HK-2 (cell line): ENCODE measurements around the gene ST8SIA3.
"Not testable (repeated sequence)": the region's sequence is repeated elsewhere in the genome, so short reads cannot be mapped to it uniquely, and the experiment has no call there.

ENCODE experiments used
- DNase-seq: peaks from one replicate; pipeline ENCODE4 v3.0.0-alpha.2; 2018; ENCODE audit not compliant: unreplicated experiment

ST8SIA3 gene

DNA sequence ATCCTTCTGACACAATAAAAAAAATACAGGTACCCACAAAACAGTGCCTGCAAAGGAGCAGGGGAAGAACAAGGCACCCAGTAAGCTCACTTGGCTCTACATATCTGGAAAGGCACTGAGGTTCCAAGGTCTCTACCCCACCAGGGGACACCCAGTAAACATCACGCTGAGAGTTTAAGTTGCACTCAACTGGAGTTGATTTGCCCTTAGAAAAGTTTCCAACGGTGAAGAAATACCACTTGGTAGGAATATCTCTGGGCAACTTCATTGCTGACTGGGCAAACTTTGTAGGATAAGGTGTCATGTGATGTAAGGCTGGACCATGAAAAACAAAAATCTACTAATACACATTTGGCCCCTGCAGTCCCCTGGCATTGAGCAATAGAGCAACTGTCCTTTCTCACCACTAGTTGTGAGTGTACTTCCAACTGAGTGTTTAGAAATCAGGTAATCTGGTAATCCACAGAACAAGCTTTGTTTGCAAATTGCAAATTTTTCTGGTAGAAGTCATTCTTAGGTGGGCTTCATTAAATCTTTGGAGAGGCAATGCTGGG is 14.2 kb downstream of the ST8SIA3 start:
- DNase-seq, result no peak

DNA sequence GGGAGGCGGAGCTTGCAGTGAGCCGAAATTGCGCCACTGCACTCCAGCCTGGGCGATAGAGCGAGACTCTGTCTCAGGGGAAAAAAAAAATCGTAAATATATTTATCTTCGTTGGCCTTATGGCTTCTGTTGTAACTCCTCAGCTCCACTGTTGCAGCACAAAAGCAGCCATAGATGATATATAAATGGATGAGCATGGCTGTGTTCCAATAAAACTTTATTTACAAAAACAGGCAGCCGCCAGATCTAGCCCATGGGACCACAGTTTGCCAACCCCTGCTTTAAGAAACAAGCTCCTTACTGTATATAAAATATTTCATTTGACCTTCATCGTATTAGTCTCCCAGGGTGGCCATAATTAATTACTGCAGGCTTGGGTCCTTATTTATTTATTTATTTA is 20.1 kb downstream of the ST8SIA3 start:
- no peak for DNase-seq

DNA sequence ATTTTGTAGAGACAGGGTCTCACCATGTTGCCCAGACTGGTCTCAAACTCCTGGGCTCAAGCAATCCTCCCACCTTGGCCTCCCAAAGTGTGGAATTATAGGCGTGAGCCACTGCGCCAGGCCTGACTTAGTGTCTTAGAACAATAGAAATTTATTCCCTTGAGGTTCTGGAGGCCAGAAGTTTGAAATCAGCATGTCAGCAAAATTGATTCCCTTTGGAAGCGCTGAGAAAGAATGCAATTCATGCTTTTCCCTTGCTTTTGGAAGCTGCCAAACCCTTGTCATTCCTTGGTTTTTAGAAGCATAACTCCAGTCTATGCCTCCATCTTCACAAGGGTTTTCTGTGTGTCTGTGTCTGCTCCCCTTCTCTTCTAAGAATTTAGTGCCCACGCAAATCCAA is 20.7 kb downstream of the ST8SIA3 start:
- no peak for DNase-seq

DNA sequence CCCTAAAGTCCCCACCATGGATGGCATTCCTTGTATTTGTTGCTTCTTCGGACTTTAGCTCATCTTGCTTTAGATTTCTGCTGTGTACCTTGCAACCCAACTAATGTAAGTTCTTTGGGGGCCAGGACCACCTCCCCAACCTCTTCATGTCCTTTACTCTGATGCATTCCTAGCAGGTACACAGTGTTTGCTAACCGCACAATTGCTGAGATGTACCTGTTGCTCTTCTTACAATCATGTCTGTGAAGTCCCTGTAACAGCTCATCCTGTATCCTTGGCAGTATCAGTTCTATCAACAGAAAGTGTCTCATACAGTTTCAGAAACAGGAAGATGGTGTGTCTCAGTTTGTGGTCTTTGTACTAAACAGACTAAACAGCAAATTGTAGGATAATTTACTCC is 24.1 kb downstream of the ST8SIA3 start:
- no peak for DNase-seq

DNA sequence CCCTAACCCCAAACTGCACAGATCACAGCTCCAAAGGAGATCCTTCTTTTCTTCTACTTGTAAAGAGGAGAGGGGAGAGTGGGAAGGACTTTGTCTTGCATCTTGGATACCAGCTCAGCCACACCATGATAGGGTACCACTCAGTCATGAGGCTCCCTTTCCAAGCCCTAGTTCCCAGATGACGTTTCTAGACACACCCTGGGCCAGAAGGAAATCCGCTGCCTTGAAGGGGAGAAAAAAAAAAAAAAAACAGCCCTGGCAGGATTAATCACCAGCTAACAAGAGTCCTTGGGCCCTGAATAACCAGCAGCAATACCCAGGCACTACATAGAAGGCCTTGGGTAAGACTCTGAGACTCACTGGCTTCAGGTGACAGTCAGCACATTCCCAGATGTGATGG is 36.9 kb downstream of the ST8SIA3 start:
- no peak for DNase-seq

DNA sequence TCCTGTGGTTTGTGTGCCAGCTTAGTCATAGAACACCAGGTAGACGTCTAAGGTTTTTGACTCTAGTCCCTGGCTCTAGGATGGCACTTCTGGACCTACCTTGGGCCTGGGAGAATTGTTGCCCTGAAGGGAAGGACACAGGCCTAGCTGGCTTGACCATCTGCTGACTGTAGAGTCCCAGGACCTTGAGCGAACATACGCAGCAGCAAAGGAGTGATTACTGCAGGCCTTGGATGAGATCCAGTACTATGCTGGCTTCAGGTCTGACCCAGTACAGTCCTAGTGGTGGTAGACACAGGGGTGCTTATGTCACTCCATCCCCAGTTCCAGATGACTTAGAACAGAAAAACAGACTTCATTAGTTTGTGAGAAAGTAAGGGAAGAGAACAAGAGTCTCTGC is 37.7 kb downstream of the ST8SIA3 start:
- DNase-seq, result no peak

DNA sequence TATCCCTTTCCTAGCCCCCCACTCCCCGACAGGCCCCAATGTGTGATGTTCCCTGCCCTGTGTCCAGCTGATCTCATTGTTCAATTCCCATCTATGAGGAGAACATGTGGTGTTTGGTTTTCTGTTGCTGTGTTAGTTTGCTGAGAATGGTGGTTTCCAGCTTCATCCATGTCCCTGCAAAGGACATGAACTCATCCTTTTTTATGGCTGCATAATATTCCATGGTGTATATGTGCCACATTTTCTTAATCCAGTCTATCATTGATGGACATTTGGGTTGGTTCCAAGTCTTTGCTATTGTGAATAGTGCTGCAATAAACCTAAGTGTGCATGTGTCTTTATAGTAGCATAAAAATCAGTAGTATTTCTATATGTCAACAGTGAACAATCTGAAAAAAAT is 42.4 kb downstream of the ST8SIA3 start:
- not testable (repeated sequence) for DNase-seq

DNA sequence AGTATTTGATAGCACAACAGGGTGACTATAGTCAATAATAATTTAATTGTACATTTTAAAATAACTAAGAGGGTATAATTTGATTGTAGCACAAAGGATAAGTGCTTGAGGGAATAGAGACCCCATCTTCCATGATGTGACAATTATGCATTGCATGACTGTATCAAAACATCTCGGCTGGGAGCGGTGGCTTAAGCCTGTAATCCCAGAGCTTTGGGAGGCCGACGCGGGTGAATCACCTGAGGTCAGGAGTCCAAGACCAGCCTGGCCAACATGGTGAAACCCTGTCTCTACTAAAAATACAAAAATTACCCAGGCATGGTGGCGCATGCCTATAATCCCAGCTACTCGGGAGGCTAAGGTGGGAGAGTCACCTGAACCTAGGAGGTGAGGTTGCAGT is 44.5 kb downstream of the ST8SIA3 start:
- not testable (repeated sequence) for DNase-seq

DNA sequence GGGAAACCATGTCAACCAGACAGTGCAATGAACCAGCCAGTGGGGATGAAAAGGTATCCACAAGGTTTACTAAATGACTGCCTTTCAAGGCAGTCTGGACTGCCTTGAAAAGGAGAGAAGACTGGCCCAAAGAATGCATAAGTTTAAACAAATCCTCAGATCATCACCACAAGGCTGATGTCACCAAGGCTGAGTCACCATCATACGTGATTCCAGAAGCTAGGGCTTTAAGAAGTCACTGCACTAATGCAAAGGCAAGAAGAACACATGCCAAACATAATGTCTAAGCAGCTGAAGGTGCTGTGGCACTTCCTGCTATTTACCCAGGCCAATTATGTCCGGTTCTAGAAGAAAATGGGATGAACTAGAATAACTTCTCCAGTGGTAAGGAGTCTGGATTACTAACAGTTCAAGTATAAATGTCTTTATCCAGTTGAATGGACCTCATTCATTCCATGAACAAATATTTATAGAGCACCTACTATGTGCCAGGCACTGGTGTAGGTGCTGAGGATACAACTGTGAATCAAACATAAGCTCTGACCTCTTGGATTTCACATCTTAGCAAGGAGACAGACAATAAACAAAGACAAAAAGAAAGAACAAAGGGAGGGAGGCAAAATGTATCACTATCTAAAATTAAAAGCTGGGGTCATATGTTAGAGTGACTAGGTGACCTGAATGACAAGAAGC is 45.2 kb downstream of the ST8SIA3 start:
- DNase-seq, result peak; percentile 33

DNA sequence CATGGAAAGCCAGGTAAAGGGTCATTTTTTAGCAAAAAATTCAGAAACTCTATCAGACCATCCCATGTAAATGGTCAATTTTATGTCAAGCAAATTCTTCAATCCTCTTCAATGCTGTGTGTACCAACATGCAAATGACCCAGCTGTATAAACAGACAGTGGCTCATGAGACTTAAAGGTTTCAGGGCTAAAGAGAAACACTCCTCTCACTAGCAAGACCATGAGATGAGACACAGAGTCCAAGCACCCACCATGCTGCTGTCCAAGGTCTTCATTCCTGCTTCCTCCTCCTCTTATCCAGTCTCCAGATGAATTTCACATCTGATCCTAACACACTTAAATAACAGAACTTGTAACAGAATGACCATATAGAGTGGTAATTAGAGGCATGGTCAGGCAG is 52.0 kb downstream of the ST8SIA3 start:
- DNase-seq, result no peak

DNA sequence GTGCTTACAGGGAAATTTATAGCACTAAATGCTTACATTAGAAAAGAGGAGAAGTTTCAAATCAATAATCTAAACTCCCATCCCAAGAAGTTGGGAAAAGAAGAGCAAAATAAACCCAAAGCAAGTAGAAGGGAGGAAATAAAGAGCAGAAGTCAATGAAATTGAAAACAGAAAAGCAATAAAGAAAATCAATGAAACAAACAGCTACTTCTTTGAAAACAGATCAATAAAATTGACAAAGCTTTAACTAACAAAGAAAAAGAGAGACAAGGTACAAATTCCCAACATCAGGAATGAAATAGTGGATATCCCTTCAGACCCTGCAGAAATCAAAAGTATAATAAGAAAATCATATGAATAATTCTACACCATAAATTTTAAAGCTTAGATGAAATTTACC is 57.3 kb downstream of the ST8SIA3 start:
- no peak for DNase-seq

DNA sequence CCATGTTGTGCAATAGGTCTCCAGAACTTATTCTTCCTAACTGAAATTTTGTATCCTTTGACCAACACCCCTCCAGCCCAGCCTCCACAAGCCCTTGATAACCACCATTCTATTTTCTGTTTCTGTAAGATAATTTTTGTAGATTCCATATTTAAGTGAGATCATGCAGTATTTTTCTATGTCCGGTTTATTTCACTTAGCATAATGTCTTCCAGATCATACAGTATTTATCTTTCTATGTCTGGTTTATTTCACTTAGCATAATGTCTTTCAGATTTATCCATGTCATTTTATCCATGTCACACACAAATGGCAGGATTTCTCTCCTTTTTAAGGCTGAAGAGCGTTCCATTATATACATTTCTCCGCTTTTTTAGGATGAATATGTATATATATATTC is 58.4 kb downstream of the ST8SIA3 start:
- no peak for DNase-seq

DNA sequence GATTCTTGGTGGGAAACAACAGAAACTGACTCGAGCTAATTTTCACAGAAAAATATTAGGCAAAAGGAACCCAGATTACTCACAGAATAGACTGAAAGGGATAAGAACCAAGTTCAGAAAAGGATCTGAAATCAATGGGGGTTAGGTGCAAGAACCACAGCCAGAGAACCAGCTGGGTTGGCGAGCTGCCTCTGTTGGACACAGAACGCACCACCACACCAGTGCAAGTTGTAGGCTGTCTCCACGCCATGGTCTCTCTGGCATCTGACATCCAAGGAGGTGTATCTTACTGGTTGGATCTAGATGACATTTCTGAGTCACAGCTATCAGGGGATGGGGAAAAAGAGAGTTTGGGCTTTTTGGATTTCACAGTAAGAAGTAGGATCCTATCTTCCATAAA is 64.2 kb downstream of the ST8SIA3 start:
- no peak for DNase-seq
